ENCODE measurements around the gene DDX31.

GRCh38 chr9:132683873-132684272, 14.1 kb upstream of the DDX31 start:
- TF ChIP-seq, protein P1, sequence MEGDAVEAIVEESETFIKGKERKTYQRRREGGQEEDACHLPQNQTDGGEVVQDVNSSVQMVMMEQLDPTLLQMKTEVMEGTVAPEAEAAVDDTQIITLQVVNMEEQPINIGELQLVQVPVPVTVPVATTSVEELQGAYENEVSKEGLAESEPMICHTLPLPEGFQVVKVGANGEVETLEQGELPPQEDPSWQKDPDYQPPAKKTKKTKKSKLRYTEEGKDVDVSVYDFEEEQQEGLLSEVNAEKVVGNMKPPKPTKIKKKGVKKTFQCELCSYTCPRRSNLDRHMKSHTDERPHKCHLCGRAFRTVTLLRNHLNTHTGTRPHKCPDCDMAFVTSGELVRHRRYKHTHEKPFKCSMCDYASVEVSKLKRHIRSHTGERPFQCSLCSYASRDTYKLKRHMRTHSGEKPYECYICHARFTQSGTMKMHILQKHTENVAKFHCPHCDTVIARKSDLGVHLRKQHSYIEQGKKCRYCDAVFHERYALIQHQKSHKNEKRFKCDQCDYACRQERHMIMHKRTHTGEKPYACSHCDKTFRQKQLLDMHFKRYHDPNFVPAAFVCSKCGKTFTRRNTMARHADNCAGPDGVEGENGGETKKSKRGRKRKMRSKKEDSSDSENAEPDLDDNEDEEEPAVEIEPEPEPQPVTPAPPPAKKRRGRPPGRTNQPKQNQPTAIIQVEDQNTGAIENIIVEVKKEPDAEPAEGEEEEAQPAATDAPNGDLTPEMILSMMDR (conservative IDR thresholded peaks at IDR 0.05; ENCODE audit: low read depth, low read length): no peak
- no peak for TF ChIP-seq EZH2 (IDR thresholded peaks at IDR 0.05; ENCODE audit: low read length, unreplicated experiment)
